ENCODE results near the gene GPI.

Gene GPI

DNA sequence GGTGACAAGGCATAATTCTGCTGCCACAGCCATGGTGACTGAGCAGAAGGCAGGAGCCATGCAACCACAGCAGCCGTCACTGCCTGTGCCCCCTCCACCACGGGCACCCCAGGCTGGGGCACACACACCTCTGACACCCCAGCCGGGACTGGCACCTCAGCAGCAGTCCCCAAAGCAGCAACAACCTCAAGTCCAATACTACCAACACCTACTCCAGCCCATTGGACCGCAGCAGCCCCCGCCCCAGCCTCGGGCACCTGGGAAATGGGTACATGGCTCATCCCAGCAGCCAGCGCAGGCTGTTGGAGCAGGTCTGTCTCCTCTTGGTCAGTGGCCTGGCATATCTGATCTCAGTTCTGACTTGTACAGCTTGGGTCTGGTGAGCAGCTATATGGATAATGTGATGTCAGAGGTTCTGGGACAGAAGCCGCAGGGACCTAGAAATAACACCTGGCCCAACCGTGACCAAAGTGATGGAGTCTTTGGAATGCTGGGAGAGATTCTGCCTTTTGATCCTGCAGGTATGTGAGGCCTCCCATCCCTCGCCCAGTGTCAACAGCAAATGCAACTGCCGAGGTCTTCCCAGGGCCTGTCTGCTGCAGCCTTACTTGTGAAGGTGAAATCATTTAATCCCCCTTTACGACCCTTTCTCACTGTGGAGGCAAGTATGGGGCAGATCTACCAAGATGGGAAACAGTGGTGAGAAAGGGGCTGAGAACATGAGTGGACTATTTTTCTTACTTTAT, 22.9 kb upstream of the GPI start:
- DNase-seq = no peak

- no peak for DNase-seq
Observed at GRCh38 chr19:34343751-34344150, 21.2 kb upstream of the GPI start.

- DNase-seq = peak; percentile 57
Observed at GRCh38 chr19:34345947-34346351, 19.0 kb upstream of the GPI start.

DNA sequence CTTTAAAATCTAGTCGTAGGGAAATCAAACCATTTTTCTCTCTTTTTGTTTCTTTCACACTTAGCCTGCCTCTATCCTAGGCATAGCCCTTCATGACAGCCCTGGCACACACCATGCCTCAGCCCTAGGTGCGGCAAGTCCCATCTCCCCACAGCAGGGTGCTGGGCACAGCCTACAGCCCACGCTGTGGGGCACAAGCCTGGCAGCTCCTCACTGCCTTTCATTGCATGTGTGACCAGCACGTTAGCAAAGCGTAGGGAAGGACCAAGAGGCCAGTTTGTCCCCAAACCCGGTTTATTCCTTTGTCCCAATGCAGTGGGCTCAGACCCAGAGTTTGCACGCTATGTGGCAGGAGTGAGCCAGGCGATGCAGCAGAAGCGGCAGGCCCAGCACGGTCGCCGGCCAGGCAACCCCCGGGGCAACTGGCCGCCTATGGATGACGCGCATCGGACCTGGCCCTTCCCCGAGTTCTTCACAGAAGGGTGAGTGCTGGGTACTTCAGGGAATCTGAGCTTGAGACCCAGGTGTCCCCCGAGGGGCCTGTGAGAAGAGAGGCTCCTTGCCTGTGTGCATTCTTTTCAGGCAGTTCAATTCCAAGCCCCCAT, 17.3 kb upstream of the GPI start:
- no peak for DNase-seq

GRCh38 chr19:34348899-34349487, 16.0 kb upstream of the GPI start:
- no peak for DNase-seq

DNA sequence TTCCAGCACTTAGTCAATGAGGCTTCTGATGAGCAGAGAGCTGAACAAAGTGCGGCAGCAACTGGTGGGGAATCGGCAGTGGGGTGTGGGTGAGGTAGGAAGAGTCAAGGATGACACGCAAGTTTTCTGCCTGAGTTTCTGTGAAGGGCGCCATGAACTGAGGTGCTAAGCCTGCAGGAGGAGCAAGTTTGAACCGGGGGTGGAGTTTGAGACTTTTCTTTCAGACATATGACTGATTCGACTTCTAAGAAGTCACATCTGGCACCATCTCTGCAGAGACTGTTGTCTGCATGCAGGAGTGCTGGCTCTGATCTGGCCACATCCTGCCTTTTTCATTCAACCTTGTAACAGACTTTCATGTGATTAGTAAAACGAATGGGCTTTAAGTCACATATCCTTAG, 14.8 kb upstream of the GPI start:
- no peak for DNase-seq

GRCh38 chr19:34351382-34351826, 13.6 kb upstream of the GPI start:
- no peak for DNase-seq

DNA sequence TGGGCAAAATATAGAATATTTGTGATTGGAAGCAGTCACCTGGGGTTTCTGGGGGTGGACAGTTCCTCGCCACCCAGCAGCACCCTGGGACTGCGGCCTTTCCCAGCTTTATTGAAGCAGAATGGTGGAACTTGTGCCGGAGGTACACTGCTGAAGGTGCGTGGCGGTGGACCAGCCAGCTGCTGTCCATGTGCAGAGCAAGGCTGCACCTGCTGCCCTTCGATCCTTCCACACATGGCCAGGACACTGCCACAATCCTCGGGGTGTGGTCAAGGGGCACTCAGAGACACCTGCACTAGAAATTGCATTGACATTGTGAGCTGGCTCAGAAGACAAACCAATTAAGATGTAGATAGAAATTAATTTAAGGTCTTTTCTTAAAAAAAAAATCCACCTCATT, 11.4 kb upstream of the GPI start:
- no peak for DNase-seq

DNA sequence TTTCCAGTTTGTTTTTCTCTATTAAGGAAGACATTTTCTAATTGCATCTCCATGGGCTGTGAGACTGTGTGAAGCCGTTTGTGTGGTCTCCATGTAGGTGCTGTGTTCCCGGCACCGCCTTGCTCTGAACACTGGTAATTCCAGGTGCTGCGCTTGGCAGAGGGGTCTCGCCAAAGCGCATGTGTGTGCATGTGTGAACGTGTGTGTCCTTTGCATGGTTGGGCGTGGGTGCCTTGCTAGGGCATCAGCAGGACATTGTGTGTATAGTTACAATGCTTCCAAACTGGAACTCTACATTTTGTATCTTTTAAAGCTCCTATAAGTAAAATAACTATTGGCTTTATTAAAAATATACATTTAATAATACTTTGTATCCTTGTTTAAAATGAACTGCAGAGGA, 9.8 kb upstream of the GPI start:
- no peak for DNase-seq

GRCh38 chr19:34356875-34357274, 8.1 kb upstream of the GPI start:
- DNase-seq = no peak

DNA sequence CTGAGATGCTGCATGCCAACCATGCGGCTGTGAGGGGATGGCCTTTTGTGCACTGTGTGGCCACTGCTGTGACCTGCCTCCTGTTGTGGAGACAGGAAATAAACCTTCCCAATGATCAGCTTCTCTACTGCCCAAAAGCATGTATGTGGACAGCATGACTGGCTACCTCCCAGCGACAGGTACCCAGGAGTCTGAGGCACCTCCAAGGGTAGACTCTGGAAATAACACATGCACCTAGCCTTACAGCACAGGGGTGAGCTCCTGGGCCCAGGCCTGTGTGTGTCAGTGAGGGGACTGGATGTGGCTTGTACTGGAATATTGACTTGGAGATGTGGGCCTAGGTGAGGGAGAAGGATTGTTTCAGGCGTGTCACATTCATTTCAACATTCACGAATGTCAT, 7.6 kb upstream of the GPI start:
- DNase-seq = no peak

GRCh38 chr19:34359140-34359953, 5.6 kb upstream of the GPI start:
- peak; percentile 96 for DNase-seq

DNA sequence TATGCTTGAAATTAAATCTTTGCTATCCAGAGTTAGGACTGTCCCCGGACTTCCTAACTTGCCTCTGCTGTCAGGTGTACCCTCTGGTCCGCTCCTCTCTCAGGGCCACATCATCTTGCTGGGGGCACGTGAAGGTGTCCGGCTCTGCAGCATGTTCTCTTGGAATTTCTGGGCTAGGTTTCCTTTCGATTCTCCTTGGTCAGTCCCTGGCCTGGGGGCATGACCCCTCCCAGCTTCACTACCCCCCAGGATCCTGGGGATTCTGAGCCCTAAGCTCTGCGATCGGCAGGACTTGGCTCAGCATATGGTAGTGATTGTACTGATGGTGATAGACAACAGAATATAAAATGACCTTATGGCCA, 5.1 kb upstream of the GPI start:
- no peak for DNase-seq

DNA sequence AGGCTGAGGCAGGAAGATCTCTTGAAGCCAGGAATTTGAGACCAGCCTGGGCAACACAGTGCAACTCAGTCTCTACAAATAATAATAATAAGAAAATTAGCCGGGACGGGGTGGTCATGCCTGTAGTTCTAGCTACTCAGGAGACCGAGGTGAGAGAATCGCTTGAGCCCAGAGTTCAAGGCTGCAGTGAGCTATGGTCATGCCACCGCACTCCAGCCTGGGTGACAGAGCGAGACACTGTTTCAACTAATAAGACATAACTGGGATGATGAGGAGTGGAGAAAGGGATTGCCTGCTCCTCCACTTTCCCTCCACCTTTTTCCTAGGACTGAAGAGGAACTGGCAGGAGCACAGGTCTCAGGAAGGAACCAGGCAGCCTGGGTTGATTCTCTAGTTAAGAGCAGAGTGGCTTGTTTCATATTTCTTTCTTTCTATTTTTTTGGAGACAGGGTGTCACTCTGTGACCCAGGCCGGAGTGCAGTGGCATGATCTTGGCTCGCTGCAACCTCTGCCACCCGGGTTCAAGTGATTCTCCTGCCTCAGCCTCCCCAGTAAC, 4.6 kb upstream of the GPI start:
- DNase-seq = no peak

GRCh38 chr19:34362679-34363069, 2.3 kb upstream of the GPI start:
- no peak for DNase-seq

DNA sequence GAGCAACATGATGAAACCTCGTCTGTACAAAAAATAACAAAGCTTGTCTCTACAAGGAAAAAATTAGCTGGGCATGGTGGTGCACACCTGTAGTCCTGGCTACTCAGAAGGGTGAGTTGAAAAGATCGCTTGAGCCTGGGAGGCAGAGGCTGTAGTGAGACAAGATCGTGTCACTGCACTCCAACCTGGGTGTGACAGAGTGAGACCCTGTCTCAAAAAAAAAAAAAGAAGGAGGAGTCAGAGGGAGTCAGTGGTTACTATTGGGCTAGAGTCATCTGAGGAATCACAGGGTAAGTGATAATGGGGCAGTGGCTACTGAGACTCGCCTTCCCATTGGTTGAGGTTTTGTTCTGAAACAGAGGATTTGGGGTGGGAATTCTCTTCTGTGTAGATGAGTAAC, 1.9 kb upstream of the GPI start:
- DNase-seq = no peak

DNA sequence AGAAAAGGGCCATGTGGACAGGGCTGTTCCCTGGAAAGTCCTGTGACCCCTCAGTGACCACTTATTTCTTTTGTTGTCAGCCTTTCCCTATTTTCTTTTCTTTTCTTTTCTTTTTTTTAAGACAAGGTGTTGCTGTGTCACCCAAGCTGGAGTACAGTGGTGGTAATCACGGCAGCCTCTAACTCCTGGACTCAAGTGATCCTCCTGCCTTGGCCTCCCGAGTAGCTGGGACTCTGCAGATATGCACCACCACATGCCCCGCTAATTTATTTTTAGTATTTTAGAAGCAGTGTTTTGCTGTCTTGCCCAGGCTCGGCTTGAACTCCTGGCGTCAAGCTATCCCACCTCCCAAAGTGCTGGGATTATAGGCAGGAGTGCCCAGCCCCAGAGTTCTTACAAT, 1.1 kb upstream of the GPI start:
- DNase-seq = no peak

- DNase-seq = no peak
Observed at GRCh38 chr19:34364462-34364829, 550 bp upstream of the GPI start.

DNA sequence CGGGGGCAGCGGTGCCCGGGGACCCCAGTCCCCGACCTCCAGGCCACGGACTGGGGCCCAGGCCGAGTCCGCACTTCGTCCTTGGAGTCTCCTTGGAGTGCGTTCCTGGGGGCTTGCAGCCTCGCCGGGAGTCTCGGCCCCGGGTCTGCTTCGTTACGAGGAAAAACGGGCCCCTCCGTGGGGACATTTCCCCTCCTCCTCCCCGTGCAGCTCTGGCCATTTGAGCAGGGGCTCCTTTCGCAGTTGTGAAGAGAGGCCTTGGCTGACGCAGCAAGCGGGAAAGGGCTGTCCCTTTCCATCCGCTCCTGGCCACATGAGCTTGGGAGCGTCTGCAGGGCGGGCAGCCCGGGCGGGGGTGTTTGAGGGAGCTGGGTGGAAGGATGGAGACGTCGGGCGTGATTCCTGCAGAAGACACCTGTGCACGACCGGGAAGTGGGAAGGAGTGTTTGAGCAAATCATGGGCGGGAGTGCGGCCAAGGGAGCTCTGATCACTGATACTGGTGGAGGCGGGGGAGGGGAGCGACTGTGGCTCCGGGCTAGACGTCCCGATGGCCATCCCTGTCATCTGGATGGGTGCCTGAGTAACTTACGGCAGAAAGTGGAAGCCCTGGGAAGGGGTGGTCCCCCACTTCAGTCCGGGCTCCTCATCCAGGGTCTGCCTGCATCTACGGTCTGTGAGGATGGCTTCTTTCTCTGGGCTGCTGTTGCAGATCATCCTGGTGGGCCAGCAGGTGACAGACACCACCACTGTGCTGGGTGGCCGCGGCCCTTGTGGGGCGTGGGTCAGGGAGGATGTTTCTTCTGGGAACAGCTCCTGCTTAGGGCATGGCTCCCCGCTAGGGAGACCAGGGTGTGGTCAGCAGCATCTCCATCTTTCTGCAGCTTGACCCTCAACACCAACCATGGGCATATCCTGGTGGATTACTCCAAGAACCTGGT, 736 bp downstream of the GPI start:
- no peak for DNase-seq

- peak; percentile 84 for DNase-seq
Observed at GRCh38 chr19:34366738-34367623, 2.0 kb downstream of the GPI start.

DNA sequence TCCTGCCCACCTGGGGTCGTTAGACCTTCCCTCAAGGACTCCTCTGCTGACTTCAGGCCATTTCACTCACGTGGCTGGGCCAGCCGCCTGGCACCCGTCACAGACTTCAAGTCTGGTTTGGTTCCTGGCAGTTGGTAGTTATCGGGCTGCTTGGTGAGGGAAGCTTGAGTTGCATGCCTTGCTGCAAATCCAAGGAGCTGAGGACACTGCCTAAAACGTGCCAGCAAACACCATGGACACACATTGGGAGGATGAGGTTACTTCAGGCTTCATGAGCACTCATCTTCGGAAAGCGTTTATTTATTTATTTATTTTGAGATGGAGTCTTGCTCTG, 2.6 kb downstream of the GPI start:
- no peak for DNase-seq
